Loucy (cell line): Measurements from ENCODE around the gene FAM169A.
"Not testable (repeated sequence)": the region's sequence is repeated elsewhere in the genome, so short reads cannot be mapped to it uniquely, and the experiment has no call there.

Experiments used
- H2AFZ ChIP-seq: fragments of 200-600 bp; sonication (generic); 2 replicates; pipeline ENCODE4 v1.6.0; 2016; ENCODE audit warnings: antibody characterized with exemption, mild to moderate bottlenecking, low read length, moderate library complexity
- H3F3A ChIP-seq: fragments of 200-600 bp; 2 replicates; pipeline ENCODE4 v1.6.0; 2016; ENCODE audit warnings: antibody characterized with exemption, low read depth, mild to moderate bottlenecking
- H3K27me3 ChIP-seq: fragments of 200-600 bp; sonication (generic); 2 replicates; pipeline ENCODE4 v1.6.1; 2014; ENCODE audit warnings: low read length, mild to moderate bottlenecking; ENCODE audit not compliant: insufficient read depth, poor library complexity, severe bottlenecking
- H3K36me3 ChIP-seq: fragments of 200-600 bp; sonication (generic); 2 replicates; pipeline ENCODE4 v1.6.1; 2016; ENCODE audit warnings: low read length; ENCODE audit not compliant: insufficient read depth
- H3K4me1 ChIP-seq: fragments of 200-600 bp; sonication (generic); 2 replicates; pipeline ENCODE4 v1.5.1; 2014; ENCODE audit warnings: low read length, mild to moderate bottlenecking; ENCODE audit not compliant: insufficient read depth, poor library complexity, severe bottlenecking
- H3K4me2 ChIP-seq: fragments of 200-600 bp; sonication (generic); 2 replicates; pipeline ENCODE4 v1.6.0; 2014; ENCODE audit warnings: antibody characterized with exemption, low read length, low read depth, mild to moderate bottlenecking; ENCODE audit not compliant: poor library complexity, severe bottlenecking
- H3K4me3 ChIP-seq: fragments of 200-600 bp; sonication (generic); 2 replicates; pipeline ENCODE4 v1.5.1; 2014; ENCODE audit warnings: low read length, mild to moderate bottlenecking, mixed read lengths; ENCODE audit not compliant: poor library complexity, severe bottlenecking
- H3K79me2 ChIP-seq: fragments of 200-600 bp; sonication (generic); 2 replicates; pipeline ENCODE4 v1.6.1; 2014; ENCODE audit warnings: low read length; ENCODE audit not compliant: insufficient read depth
- H3K9ac ChIP-seq: fragments of 200-600 bp; sonication (generic); 2 replicates; pipeline ENCODE4 v1.6.0; 2014; ENCODE audit warnings: mild to moderate bottlenecking, low read depth, low read length, moderate library complexity; ENCODE audit not compliant: poor library complexity, severe bottlenecking
- H3K9me2 ChIP-seq: fragments of 200-600 bp; sonication (generic); replicated peaks from 2 replicates; pipeline ENCODE4 v1.6.1; 2016; ENCODE audit warnings: low read depth, low read length, mixed read lengths
- H3K9me3 ChIP-seq: fragments of 200-600 bp; sonication (generic); 2 replicates; pipeline ENCODE4 v1.6.1; 2014; ENCODE audit warnings: mild to moderate bottlenecking, antibody characterized with exemption, low read length, low read depth; ENCODE audit not compliant: insufficient read depth
- H4K20me1 ChIP-seq: fragments of 200-600 bp; sonication (generic); 2 replicates; pipeline ENCODE4 v1.6.0; 2014; ENCODE audit warnings: antibody characterized with exemption, low read length, mild to moderate bottlenecking; ENCODE audit not compliant: insufficient read depth, poor library complexity, severe bottlenecking
- CTCF ChIP-seq: fragments of 200-600 bp; sonication (generic); conservative IDR thresholded peaks from 2 replicates; pipeline ENCODE4 v1.5.1; 2014; ENCODE audit warnings: mild to moderate bottlenecking, antibody characterized with exemption, low read length
- EZH2phosphoT487 ChIP-seq: fragments of 200-600 bp; IDR thresholded peaks from 2 replicates; pipeline ENCODE4 v1.6.1; 2018; ENCODE audit warnings: antibody characterized with exemption, mild to moderate bottlenecking, moderate library complexity, borderline replicate concordance

FAM169A gene

GRCh38 chr5:74761241-74761640, 104.9 kb downstream of the FAM169A start:
- Histone ChIP-seq H3K4me2 (peak overlapping the region; percentile 81), H4K20me1 (peaks cover 16% of the 10 kb centered on the region), H3K9me2 (no peaks in the 10 kb centered on the region), H3K36me3 (peaks cover 29% of the 10 kb centered on the region), H3F3A (no peaks in the 10 kb centered on the region), H2AFZ (no peak overlapping the region), H3K4me1 (peaks cover 55% of the 10 kb centered on the region), H3K4me3 (no peak overlapping the region), H3K9me3 (peaks cover 3% of the 10 kb centered on the region), H3K79me2 (peaks cover 47% of the 10 kb centered on the region), H3K27me3 (no peaks in the 10 kb centered on the region), H3K9ac (no peak overlapping the region)
- TF ChIP-seq CTCF (peak; percentile 28; the same call in 1 of the 2 replicates), EZH2phosphoT487 (no peak)

- not testable (repeated sequence) for H3K9ac ChIP-seq, H4K20me1 ChIP-seq, H3K4me2 ChIP-seq, H3K4me3 ChIP-seq, H3K4me1 ChIP-seq, H3K27me3 ChIP-seq, H3K9me2 ChIP-seq, H3F3A ChIP-seq, H3K79me2 ChIP-seq, H2AFZ ChIP-seq, H3K9me3 ChIP-seq
- peaks cover 75% of the 10 kb centered on the region; the same call in 1 of the 2 replicates for H3K36me3 ChIP-seq
Measured at GRCh38 chr5:74748742-74749141, 117.4 kb downstream of the FAM169A start.

- no peak overlapping the region for H3K9ac ChIP-seq
Measured at GRCh38 chr5:74738406-74738805, 127.8 kb downstream of the FAM169A start.

More at GRCh38 chr5:74738406-74738805, 127.8 kb downstream of the FAM169A start:
- H3K36me3 ChIP-seq, result peaks cover 63% of the 10 kb centered on the region
- TF ChIP-seq EZH2phosphoT487 (no peak), CTCF (no peak)
- H3K4me2 ChIP-seq, result no peak overlapping the region
- no peaks in the 10 kb centered on the region for H3K27me3 ChIP-seq
- no peaks in the 10 kb centered on the region for H3K9me2 ChIP-seq
- no peaks in the 10 kb centered on the region for H3K9me3 ChIP-seq
- no peaks in the 10 kb centered on the region for H3K4me1 ChIP-seq
- H3K4me3 ChIP-seq, result no peak overlapping the region
- no peak overlapping the region for H2AFZ ChIP-seq
- H3F3A ChIP-seq, result no peaks in the 10 kb centered on the region
- no peaks in the 10 kb centered on the region for H3K79me2 ChIP-seq
- H4K20me1 ChIP-seq, result no peaks in the 10 kb centered on the region
